Lung (tissue), 12 donors: ENCODE results near the gene NR2F1-AS1. TPM values are rescaled to one million over a fixed set of nuclear protein-coding genes. Genes with fewer than 3 reads are reported as not detected.

Experiments
- ATAC-seq: fragments of 200-7000 bp; cut with Tn5 transposase; one replicate; pipeline ENCODE4 v1.9.1; 2020; ENCODE audit warnings: moderate number of reproducible peaks; ENCODE audit not compliant: insufficient read depth, low FRiP score
- DNase-seq, 3 donors: peaks; one replicate each; pipeline ENCODE4 v3.0.0-alpha.2; 2013 to 2017
- H3K27ac ChIP-seq, 2 donors: one replicate each; pipeline ENCODE4 v1.5.1; 2013; ENCODE audit warnings: mild to moderate bottlenecking in 2 of 2, moderate library complexity in 2 of 2, control low read depth in 1 of 2, inconsistent platforms in 1 of 2, low read depth in 1 of 2, low read length in 1 of 2
- H3K27me3 ChIP-seq, 3 donors: one replicate each; pipeline ENCODE4 v1.5.1; 2013; ENCODE audit warnings: low read length in 2 of 3; ENCODE audit not compliant: control insufficient read depth in 3 of 3, insufficient read depth in 3 of 3
- H3K36me3 ChIP-seq, 4 donors: one replicate each; pipeline ENCODE4 v1.5.1; 2013; ENCODE audit warnings: low read length in 4 of 4, mild to moderate bottlenecking in 1 of 4, moderate library complexity in 1 of 4; ENCODE audit not compliant: control insufficient read depth in 4 of 4, insufficient read depth in 4 of 4
- H3K4me1 ChIP-seq, 5 donors: one replicate each; pipeline ENCODE4 v1.5.1; 2013; ENCODE audit warnings: low read length in 5 of 5, mild to moderate bottlenecking in 2 of 5, moderate library complexity in 1 of 5; ENCODE audit not compliant: control insufficient read depth in 5 of 5, insufficient read depth in 5 of 5
- H3K4me3 ChIP-seq: one replicate; pipeline ENCODE4 v1.5.1; 2013; ENCODE audit warnings: mild to moderate bottlenecking, control low read depth, moderate library complexity
- H3K9ac ChIP-seq, 2 donors: one replicate each; pipeline ENCODE4 v1.5.1; 2013; ENCODE audit warnings: low read length in 2 of 2, control low read depth in 1 of 2; ENCODE audit not compliant: insufficient read depth in 1 of 2
- H3K9me3 ChIP-seq, 4 donors: one replicate each; pipeline ENCODE4 v1.5.1; 2013; ENCODE audit warnings: low read length in 3 of 4, mild to moderate bottlenecking in 1 of 4, moderate library complexity in 1 of 4; ENCODE audit not compliant: control insufficient read depth in 4 of 4, insufficient read depth in 3 of 4
- WGBS, 2 donors: extraction: QIAGEN DNeasy Blood & Tissue Kit; methylation state at CpG; one replicate each; pipeline ENCODE4 v1.1.7; 2013; 5-methylcytosine and 5-hydroxymethylcytosine counted together
- polyA plus RNA-seq, 2 donors: library from polyadenylated mRNA; stranded (reverse); fragments of 200-250 nt; gene quantifications; one replicate each; pipeline ENCODE4 v1.2.1, GENCODE V29; 2013
- total RNA-seq, 2 donors: library from RNA; depleted of rRNA in 1 of 2; stranded (reverse); fragments of >200 nt in 1 of 2; gene quantifications; one replicate each; pipeline ENCODE4 v1.2.1, GENCODE V29; 2014 to 2021
- TF ChIP-seq, protein P1 (sequence below): IDR thresholded peaks from 2 replicates; pipeline ENCODE4 v1.5.1; 2012; ENCODE audit warnings: mild to moderate bottlenecking; ENCODE audit errors: control extremely low read depth, extremely low read depth
- donor health status: control.
- donor health status: control.
- donor health status: Bipolar disorder and iron deficiency.
- donor health status: healthy.
- donor health status: DM: yes; HTN: yes; CAD: no.

Gene NR2F1-AS1
- total and polyA plus RNA-seq, 4 donors: 3.6 to 50.0 (median 10.9) TPM

- Histone ChIP-seq H3K27me3 (peaks cover 0 to 82% (median 19%) of the 10 kb centered on the region in 3 donors), H3K9ac (no peak overlapping the region), H3K4me1 (peaks cover 0 to 48% (median 10%) of the 10 kb centered on the region in 5 donors), H3K4me3 (no peak overlapping the region), H3K9me3 (peaks cover 0 to 5% (median 0%) of the 10 kb centered on the region in 4 donors), H3K27ac (no peak overlapping the region), H3K36me3 (no peaks in the 10 kb centered on the region)
- 21 to 39% methylated on average over 10 of the region's 10 CpGs for WGBS, 2 donors
- TF ChIP-seq, protein P1, sequence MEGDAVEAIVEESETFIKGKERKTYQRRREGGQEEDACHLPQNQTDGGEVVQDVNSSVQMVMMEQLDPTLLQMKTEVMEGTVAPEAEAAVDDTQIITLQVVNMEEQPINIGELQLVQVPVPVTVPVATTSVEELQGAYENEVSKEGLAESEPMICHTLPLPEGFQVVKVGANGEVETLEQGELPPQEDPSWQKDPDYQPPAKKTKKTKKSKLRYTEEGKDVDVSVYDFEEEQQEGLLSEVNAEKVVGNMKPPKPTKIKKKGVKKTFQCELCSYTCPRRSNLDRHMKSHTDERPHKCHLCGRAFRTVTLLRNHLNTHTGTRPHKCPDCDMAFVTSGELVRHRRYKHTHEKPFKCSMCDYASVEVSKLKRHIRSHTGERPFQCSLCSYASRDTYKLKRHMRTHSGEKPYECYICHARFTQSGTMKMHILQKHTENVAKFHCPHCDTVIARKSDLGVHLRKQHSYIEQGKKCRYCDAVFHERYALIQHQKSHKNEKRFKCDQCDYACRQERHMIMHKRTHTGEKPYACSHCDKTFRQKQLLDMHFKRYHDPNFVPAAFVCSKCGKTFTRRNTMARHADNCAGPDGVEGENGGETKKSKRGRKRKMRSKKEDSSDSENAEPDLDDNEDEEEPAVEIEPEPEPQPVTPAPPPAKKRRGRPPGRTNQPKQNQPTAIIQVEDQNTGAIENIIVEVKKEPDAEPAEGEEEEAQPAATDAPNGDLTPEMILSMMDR: no peak
- ATAC-seq (no peak), DNase-seq (peak in 2 of 3 donors; percentile 16 to 30)
These were observed 23.9 kb upstream of the NR2F1-AS1 start for GRCh38 chr5:93604644-93605515.

DNA sequence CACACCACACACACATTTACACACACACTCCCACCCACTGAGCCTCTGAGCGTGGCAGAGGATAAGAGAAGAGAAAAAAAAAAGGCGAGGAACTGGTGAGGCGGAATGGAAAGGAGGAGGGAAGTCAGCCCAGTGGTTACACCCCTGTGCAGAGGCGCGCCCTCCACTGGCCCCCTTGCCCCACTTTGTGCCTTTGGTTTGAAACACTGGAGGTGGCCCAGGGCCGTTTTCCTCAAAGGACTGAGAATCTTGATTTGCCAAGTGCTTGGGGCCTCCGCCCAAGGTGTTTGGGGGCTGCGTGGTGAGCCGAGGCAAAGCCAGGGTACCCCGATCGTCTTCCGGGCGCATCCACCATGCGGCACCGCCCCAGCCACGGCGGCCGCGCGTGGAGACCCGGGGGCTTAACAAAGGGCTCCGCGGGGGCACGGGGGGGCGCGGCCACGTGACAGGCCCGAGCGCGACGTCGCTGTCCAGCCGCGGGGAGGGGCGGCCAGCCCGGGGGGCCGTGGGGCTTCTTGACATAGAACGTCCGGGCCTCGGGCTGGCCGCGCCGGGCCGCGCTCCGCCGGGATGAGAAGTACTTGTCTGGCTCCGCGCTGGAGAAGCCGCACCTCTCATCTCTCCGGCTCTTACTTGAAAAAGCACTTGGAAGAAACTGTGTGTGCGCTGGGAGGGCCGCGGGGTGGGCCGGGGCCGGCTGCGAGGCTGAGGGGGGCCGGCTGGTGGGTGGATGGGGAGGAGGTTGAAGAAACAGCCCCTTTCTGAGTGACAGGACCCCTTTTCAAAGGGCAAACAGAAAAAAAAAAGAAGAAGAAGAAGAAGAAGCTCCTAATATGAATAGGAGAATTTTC is 23.0 kb upstream of the NR2F1-AS1 start:
- H3K27me3 ChIP-seq: peaks cover 0 to 82% (median 15%) of the 10 kb centered on the region in 3 donors
- peak overlapping the region in 1 of 2 donors; percentile 17 for H3K27ac ChIP-seq
- DNase-seq (peak; percentile 66 to 79 (median 78)), ATAC-seq (no peak)
- TF ChIP-seq, protein P1: no peak
- H3K36me3 ChIP-seq: no peaks in the 10 kb centered on the region
- 6 to 8% methylated on average over 53 to 58 of the region's 58 CpGs for WGBS, 2 donors
- H3K4me1 ChIP-seq: peaks cover 0 to 57% (median 10%) of the 10 kb centered on the region in 5 donors
- peaks cover 0 to 5% (median 0%) of the 10 kb centered on the region in 4 donors for H3K9me3 ChIP-seq
- peak overlapping the region; percentile 6 for H3K4me3 ChIP-seq
- peak overlapping the region in 1 of 2 donors; percentile 89 for H3K9ac ChIP-seq

DNA sequence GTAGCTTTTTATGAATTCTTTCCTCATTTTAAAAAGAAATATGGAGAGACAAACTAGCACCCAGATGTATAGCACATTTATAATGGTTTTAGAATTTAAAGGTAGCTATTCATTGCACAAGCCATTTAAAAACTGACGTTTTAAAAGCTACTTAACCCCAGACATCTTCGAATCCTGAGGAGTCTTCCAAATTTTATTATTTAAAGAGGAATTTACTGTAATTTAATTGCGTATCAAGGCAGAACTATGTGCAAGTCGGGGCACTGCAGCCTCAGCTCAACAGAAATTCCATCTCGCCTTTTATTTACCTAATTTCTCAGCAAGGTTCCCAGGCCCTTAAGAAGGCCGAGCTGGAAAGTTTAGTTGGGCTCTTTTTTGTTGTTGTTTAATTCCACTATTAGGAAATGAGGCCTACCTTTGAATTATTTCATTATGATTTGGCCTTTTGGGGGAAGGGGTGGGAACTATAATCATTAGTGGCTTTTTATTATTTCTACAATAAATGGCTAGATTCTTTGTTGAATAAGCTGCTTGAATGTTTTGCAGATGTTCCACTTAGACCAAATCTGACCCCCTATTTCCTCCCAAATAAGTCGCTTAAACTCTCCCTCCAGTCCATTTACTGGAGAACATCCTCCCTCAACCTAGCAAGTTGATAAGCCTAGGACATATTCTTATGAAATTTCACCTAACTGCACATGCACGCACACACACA is 22.2 kb upstream of the NR2F1-AS1 start:
- H3K9ac ChIP-seq: peak overlapping the region in 1 of 2 donors; percentile 89
- H3K27ac ChIP-seq: no peak overlapping the region
- DNase-seq (peak; percentile 24 to 64 (median 55)), ATAC-seq (no peak)
- peaks cover 0 to 65% (median 10%) of the 10 kb centered on the region in 5 donors for H3K4me1 ChIP-seq
- H3K4me3 ChIP-seq: no peak overlapping the region
- WGBS, 2 donors: 33 to 52% methylated on average over 8 of the region's 8 CpGs
- peaks cover 0 to 5% (median 0%) of the 10 kb centered on the region in 4 donors for H3K9me3 ChIP-seq
- H3K36me3 ChIP-seq: no peaks in the 10 kb centered on the region
- peaks cover 0 to 82% (median 12%) of the 10 kb centered on the region in 3 donors for H3K27me3 ChIP-seq
- TF ChIP-seq, protein P1: no peak
